Measurements from ENCODE around the gene NSF.
"Not testable (repeated sequence)": the region's sequence is repeated elsewhere in the genome, so short reads cannot be mapped to it uniquely, and the experiment has no call there.

- TF ChIP-seq CTCF (IDR thresholded peaks at IDR 0.05); POLR2AphosphoS5 (IDR thresholded peaks at IDR 0.05; ENCODE audit: low read depth, low read length); TCF7L2 (IDR thresholded peaks at IDR 0.05; ENCODE audit: low read depth, low read length); REST (IDR thresholded peaks at IDR 0.05; ENCODE audit: insufficient read depth in 1 of 2, low read depth in 2 of 2, low read length in 1 of 2); SIN3A (IDR thresholded peaks at IDR 0.05; ENCODE audit: borderline replicate concordance, insufficient read depth, low read depth, low read length): not testable (repeated sequence)
Measured at GRCh38 chr17:46585444-46585843, 5.0 kb upstream of the NSF start.

Measured in Panc1 (cell line).